ENCODE data around the gene CFAP65. TPM values are rescaled to one million over a fixed set of nuclear protein-coding genes. Genes with fewer than 3 reads are reported as not detected.

CFAP65 gene
- total and polyA plus RNA-seq, 2 of the 4 experiments (the other 2 are of a cell fraction) = not detected

- Histone ChIP-seq H3K9me3 (ENCODE audit: control insufficient read depth, insufficient read depth, low read length) (no peaks in the 10 kb centered on the region), H3K14ac (replicated peaks; ENCODE audit: low read depth, low read length) (no peak overlapping the region), H3K23ac (ENCODE audit: low read depth, low read length) (no peak overlapping the region), H3K36me3 (ENCODE audit: control insufficient read depth, insufficient read depth, low read length) (no peaks in the 10 kb centered on the region), H2BK120ac (ENCODE audit: low read depth, low read length) (no peak overlapping the region), H2AFZ (replicated peaks; ENCODE audit: low read length, poor library complexity) (no peak overlapping the region), H2AK5ac (ENCODE audit: low read depth, low read length) (no peak overlapping the region), H4K8ac (ENCODE audit: low read depth in 2 of 2, low read length in 2 of 2) (no peak overlapping the region), H2BK5ac (ENCODE audit: low read depth, low read length, poor library complexity, severe bottlenecking) (no peak overlapping the region), H2AK9ac (replicated peaks; ENCODE audit: low read depth, low read length, poor library complexity) (no peak overlapping the region), H4K91ac (ENCODE audit: insufficient read depth, low read depth, low read length) (no peak overlapping the region), H2BK20ac (ENCODE audit: low read depth, low read length) (no peak overlapping the region), H3K9me1 (ENCODE audit: insufficient read depth, low read length) (no peaks in the 10 kb centered on the region), H2BK15ac (ENCODE audit: low read depth, low read length) (no peak overlapping the region), H3K4me1 (ENCODE audit: control insufficient read depth, insufficient read depth, low read length) (no peaks in the 10 kb centered on the region), H3K9ac (ENCODE audit: low read depth, low read length) (no peak overlapping the region), H3K56ac (ENCODE audit: extremely low read depth, insufficient read depth, low read length) (no peak overlapping the region), H3K4ac (ENCODE audit: low read depth, low read length) (no peak overlapping the region), H4K5ac (ENCODE audit: low read depth, low read length) (no peak overlapping the region), H3K79me1 (ENCODE audit: low read depth in 1 of 2, low read length in 2 of 2) (no peaks in the 10 kb centered on the region), H3K27ac (ENCODE audit: insufficient read depth, low read length) (no peak overlapping the region), H3K4me2 (ENCODE audit: low read depth, low read length) (no peak overlapping the region), H4K20me1 (ENCODE audit: insufficient read depth, low read length) (no peaks in the 10 kb centered on the region), H3K4me3 (ENCODE audit: insufficient read depth, low read depth, low read length) (no peak overlapping the region), H3K18ac (ENCODE audit: low read depth, low read length) (no peak overlapping the region), H3K27me3 (ENCODE audit: control insufficient read depth, insufficient read depth, low read length) (peaks cover 37% of the 10 kb centered on the region)
- DNase-seq (no peak), ATAC-seq (ENCODE audit: low read depth) (no peak)
- ChIA-PET CTCF (interaction anchor here (0.6 to 1.1 kb wide), 3 partner anchors 16 to 78 kb away, joined by 3 to 4 read pairs (median 3); no protein-coding TSS in a partner anchor), POLR2A (ENCODE audit: unreplicated experiment) (interaction anchor here (0.6 kb wide), 1 partner anchor 359 kb away, joined by 3 read pairs; no protein-coding TSS in a partner anchor)
- TF ChIP-seq MAZ (IDR thresholded peaks at IDR 0.05; ENCODE audit: borderline replicate concordance, low read depth, low read length) = no peak
- no peak for TF ChIP-seq MXI1 (IDR thresholded peaks at IDR 0.05; ENCODE audit: borderline replicate concordance, low read depth, low read length)
- TF ChIP-seq MAFK (IDR thresholded peaks at IDR 0.05; ENCODE audit: low read depth, low read length) = no peak
- 40% methylated on average over 2 of the region's 4 CpGs; no CpG with 5 or more reads in 1 of the 2 experiments for WGBS, 2 experiments (ENCODE audit: extremely low coverage in 2 of 2, insufficient read length in 1 of 2)
- BruUV-seq (replicated peaks) = no TSS peak
- in situ Hi-C loops (cut with MboI; ENCODE audit: low sequenced_read_pairs) (no loop called here), dilution Hi-C loops (cut with HindIII; ENCODE audit: low sequenced_read_pairs, unreplicated experiment) (no loop called here), intact Hi-C loops (cut with micrococcal nuclease) (no loop called here)
Observed at GRCh38 chr2:219042157-219042556, 841 bp upstream of the CFAP65 start.

Data from IMR-90 (cell line).